Mesenchymal stem cell (in vitro differentiated cells and primary cell): ENCODE results near the gene ZCCHC7.

Source experiments
- DNase-seq: peaks from one replicate; pipeline ENCODE4 v3.0.0-alpha.2; 2013
- H2AFZ ChIP-seq: one replicate; pipeline ENCODE4 v1.6.1; 2013; ENCODE audit warnings: low read depth, mild to moderate bottlenecking, control low read depth, inconsistent platforms, low read length, moderate library complexity
- H2AK5ac ChIP-seq: 2 replicates; pipeline ENCODE4 v1.6.1; 2013; ENCODE audit warnings: low read length, moderate library complexity, mild to moderate bottlenecking, inconsistent platforms; ENCODE audit not compliant: severe bottlenecking
- H2BK120ac ChIP-seq: one replicate; pipeline ENCODE4 v1.6.1; 2013; ENCODE audit warnings: low read depth, mild to moderate bottlenecking, inconsistent platforms, low read length, moderate library complexity
- H2BK12ac ChIP-seq, 2 experiments: one replicate each; pipeline ENCODE4 v1.6.1; 2013; ENCODE audit warnings: inconsistent platforms in 2 of 2, low read length in 2 of 2, mild to moderate bottlenecking in 2 of 2, moderate library complexity in 2 of 2, control low read depth in 1 of 2
- H2BK15ac ChIP-seq: one replicate; pipeline ENCODE4 v1.6.1; 2013; ENCODE audit warnings: mild to moderate bottlenecking, low read depth, inconsistent platforms; ENCODE audit not compliant: poor library complexity, severe bottlenecking
- H2BK5ac ChIP-seq: 2 replicates; pipeline ENCODE4 v1.6.1; 2013; ENCODE audit warnings: low read depth, mild to moderate bottlenecking, low read length, control low read depth, inconsistent platforms; ENCODE audit not compliant: poor library complexity, severe bottlenecking
- H3K14ac ChIP-seq, 2 experiments: one replicate each; pipeline ENCODE4 v1.6.1; 2013; ENCODE audit warnings: inconsistent platforms in 2 of 2, low read length in 2 of 2, control low read depth in 1 of 2, mild to moderate bottlenecking in 1 of 2, moderate library complexity in 1 of 2
- H3K18ac ChIP-seq, 2 experiments: one replicate each; pipeline ENCODE4 v1.6.1; 2013; ENCODE audit warnings: inconsistent platforms in 2 of 2, low read length in 2 of 2, control low read depth in 1 of 2, low read depth in 1 of 2, mild to moderate bottlenecking in 1 of 2
- H3K23ac ChIP-seq, 2 experiments: one replicate each; pipeline ENCODE4 v1.6.1; 2013; ENCODE audit warnings: inconsistent platforms in 2 of 2, low read length in 2 of 2, mild to moderate bottlenecking in 2 of 2, moderate library complexity in 2 of 2, control low read depth in 1 of 2
- H3K27ac ChIP-seq: 2 replicates; pipeline ENCODE4 v1.5.1; 2013; ENCODE audit warnings: mild to moderate bottlenecking, moderate library complexity, low read length, control low read depth, inconsistent platforms; ENCODE audit not compliant: poor library complexity, severe bottlenecking
- H3K27me3 ChIP-seq, 2 experiments: 2 replicates each; pipeline versions ENCODE4 v1.6.1 to v1.7.0; 2013; ENCODE audit warnings: low read length in 2 of 2, mild to moderate bottlenecking in 2 of 2, moderate library complexity in 2 of 2, control low read depth in 1 of 2, inconsistent platforms in 1 of 2; ENCODE audit not compliant: control insufficient read depth in 1 of 2, insufficient read depth in 1 of 2
- H3K36me3 ChIP-seq, 2 experiments: 2 replicates each; pipeline versions ENCODE4 v1.6.1 to v1.7.0; 2013; ENCODE audit warnings: low read length in 2 of 2, control low read depth in 1 of 2, inconsistent platforms in 1 of 2, low read depth in 1 of 2, mild to moderate bottlenecking in 1 of 2; ENCODE audit not compliant: insufficient read depth in 2 of 2, control insufficient read depth in 1 of 2
- H3K4ac ChIP-seq, 2 experiments: one replicate each; pipeline ENCODE4 v1.6.1; 2013; ENCODE audit warnings: inconsistent platforms in 2 of 2, low read length in 2 of 2, mild to moderate bottlenecking in 2 of 2, moderate library complexity in 2 of 2, control low read depth in 1 of 2, low read depth in 1 of 2
- H3K4me1 ChIP-seq: 2 replicates; pipeline ENCODE4 v1.6.1; 2013; ENCODE audit warnings: low read depth, low read length, control low read depth; ENCODE audit not compliant: control insufficient read depth, insufficient read depth
- H3K4me2 ChIP-seq: 2 replicates; pipeline ENCODE4 v1.6.1; 2013; ENCODE audit warnings: low read length, mild to moderate bottlenecking, inconsistent platforms; ENCODE audit not compliant: poor library complexity, severe bottlenecking
- H3K4me3 ChIP-seq, 2 experiments: 2 replicates each; pipeline versions ENCODE4 v1.5.1 to v1.7.0; 2013; ENCODE audit warnings: low read length in 2 of 2, mild to moderate bottlenecking in 2 of 2, control low read depth in 1 of 2, low read depth in 1 of 2; ENCODE audit not compliant: insufficient read depth in 1 of 2
- H3K79me1 ChIP-seq: replicated peaks from 2 replicates; pipeline ENCODE4 v1.6.1; 2013; ENCODE audit warnings: mild to moderate bottlenecking, control low read depth, low read length, inconsistent platforms; ENCODE audit not compliant: poor library complexity, severe bottlenecking
- H3K9ac ChIP-seq: 2 replicates; pipeline ENCODE4 v1.7.0; 2013; ENCODE audit warnings: mild to moderate bottlenecking, low read length, moderate library complexity
- H3K9me3 ChIP-seq: 2 replicates; pipeline ENCODE4 v1.7.0; 2013; ENCODE audit warnings: mild to moderate bottlenecking, low read length; ENCODE audit not compliant: control insufficient read depth
- H4K8ac ChIP-seq: one replicate; pipeline ENCODE4 v1.6.1; 2013; ENCODE audit warnings: inconsistent platforms, mild to moderate bottlenecking, low read length, moderate library complexity
- H4K91ac ChIP-seq: one replicate; pipeline ENCODE4 v1.6.1; 2013; ENCODE audit warnings: mild to moderate bottlenecking, low read length, inconsistent platforms
- WGBS: methylation state at CpG from one replicate; pipeline ENCODE4 v1.1.7; 2013; ENCODE audit warnings: mixed read lengths; 5-methylcytosine and 5-hydroxymethylcytosine counted together

Gene ZCCHC7

DNA sequence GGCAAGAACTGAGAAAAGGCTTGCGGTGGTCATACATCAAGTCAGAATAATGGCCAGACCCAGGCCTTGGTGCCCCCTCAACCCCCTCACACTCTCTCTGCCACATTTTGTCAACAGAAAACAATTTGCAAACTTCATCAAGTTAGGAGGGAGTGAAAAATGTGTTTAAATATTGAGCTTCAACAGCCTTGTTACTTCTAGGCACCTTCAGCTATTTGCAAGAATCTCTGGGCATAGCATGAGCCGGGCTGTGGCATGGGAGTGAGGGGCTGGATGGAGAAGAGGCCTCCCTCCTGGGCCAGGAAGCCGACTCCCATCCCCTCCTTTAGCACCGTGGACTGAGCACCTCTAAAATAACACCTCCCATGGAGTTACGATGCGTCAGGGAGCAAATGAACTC is 249.9 kb downstream of the ZCCHC7 start:
- no peak overlapping the region for H3K23ac ChIP-seq
- no peak overlapping the region for H3K9ac ChIP-seq
- H2BK120ac ChIP-seq = no peak overlapping the region
- H3K4ac ChIP-seq = no peak overlapping the region
- H4K8ac ChIP-seq = no peak overlapping the region
- no peak for DNase-seq
- no peak overlapping the region for H3K14ac ChIP-seq
- no peak overlapping the region for H2BK15ac ChIP-seq
- H3K36me3 ChIP-seq = no peaks in the 10 kb centered on the region
- H2AK5ac ChIP-seq = no peak overlapping the region
- H3K27me3 ChIP-seq = peaks cover 13 to 22% of the 10 kb centered on the region in 2 experiments
- no peak overlapping the region for H3K4me2 ChIP-seq
- no peaks in the 10 kb centered on the region for H3K9me3 ChIP-seq
- H3K4me1 ChIP-seq = peaks cover 8% of the 10 kb centered on the region
- no peak overlapping the region for H2AFZ ChIP-seq
- H3K4me3 ChIP-seq = no peak overlapping the region
- H2BK5ac ChIP-seq = no peak overlapping the region
- no peak overlapping the region for H3K18ac ChIP-seq
- H3K79me1 ChIP-seq = no peaks in the 10 kb centered on the region
- 97% methylated on average over 4 of the region's 6 CpGs for WGBS
- no peak overlapping the region for H3K27ac ChIP-seq
- H2BK12ac ChIP-seq = no peak overlapping the region
- H4K91ac ChIP-seq = no peak overlapping the region

DNA sequence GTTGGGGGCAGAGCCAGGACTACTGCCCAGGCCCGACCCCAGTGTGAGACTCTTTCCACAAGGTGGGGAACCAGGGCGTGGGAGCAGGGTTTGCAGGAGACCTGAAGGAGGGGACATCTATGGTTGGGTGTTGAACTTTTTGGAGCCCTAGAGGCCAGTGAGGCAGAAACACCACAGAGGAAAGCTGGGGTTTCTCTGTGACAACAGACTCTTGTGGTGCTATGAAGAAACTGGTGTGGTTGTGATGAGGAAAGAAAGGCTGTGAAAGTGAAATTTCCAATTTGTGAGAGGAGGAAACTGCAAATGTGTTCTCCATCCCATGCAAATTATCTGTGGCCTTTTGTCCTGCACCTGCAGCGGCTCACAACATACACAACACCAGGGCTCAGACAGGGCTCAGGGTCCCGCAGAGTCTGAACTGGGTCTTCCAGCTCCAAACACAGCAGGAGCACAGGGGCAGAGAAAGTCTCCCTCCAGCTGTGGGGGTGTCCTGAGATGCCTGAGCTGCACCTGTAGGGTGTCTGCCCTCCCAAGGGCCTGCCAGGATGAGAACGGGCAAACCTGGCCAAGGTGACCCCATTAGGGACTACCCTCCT is 250.7 kb downstream of the ZCCHC7 start:
- Histone ChIP-seq H3K27me3 (peaks cover 14 to 22% of the 10 kb centered on the region in 2 experiments), H2AK5ac (no peak overlapping the region), H2BK12ac (no peak overlapping the region), H3K36me3 (no peaks in the 10 kb centered on the region), H3K4me2 (no peak overlapping the region), H2AFZ (no peak overlapping the region), H2BK120ac (no peak overlapping the region), H3K14ac (no peak overlapping the region), H3K9me3 (no peaks in the 10 kb centered on the region), H3K4me3 (no peak overlapping the region), H3K4me1 (peaks cover 8% of the 10 kb centered on the region), H2BK5ac (no peak overlapping the region), H4K8ac (no peak overlapping the region), H3K79me1 (no peaks in the 10 kb centered on the region), H2BK15ac (no peak overlapping the region), H3K23ac (no peak overlapping the region), H4K91ac (no peak overlapping the region), H3K4ac (no peak overlapping the region), H3K18ac (no peak overlapping the region), H3K9ac (no peak overlapping the region), H3K27ac (no peak overlapping the region)
- DNase-seq = no peak
- whole genome bisulfite sequencing = 90% methylated on average over 5 of the region's 5 CpGs

DNA sequence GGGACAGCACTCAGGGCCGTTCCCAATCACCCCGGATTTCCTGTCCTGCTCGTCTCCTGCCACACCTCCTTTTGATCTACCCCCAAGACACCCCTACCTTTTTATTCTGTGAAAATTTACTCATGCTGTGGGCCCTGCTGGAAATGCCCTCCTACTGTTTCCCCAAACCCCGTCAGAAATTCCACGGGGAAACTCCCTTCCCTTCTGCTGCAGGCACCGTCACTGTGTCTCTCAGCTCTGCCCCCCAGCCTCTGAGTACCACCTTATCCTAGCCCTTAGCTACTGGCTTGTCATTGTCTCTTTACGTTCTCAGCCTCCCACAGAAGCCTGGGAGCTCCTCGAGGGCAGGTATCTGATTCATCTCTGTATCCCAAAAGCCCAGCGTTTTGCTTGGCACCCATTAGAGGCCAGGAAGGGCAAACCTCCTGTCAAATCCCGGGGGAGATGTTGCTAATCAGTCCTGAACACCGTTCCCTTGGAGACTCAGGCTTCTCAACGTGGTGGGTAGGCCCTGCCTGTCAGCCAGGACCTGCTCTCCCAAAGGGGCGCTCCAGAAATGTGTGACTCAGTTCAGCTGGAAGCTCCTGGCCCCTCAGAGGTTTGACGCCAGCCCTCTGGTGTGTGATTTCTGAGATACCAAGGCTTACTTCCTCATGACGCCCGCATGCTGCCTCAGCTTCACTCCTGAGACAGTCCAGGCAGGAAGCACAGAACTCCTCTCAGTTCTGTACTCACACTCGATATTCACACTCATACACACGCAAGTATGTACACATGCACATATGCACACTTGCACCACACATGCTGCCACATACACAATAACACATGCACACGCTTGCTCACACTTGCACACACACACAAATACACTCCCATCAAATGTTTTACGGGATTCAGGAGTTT is 251.4 kb downstream of the ZCCHC7 start:
- no peaks in the 10 kb centered on the region for H3K36me3 ChIP-seq
- H3K14ac ChIP-seq = peak overlapping the region in 1 of 2 experiments; percentile 18
- no peaks in the 10 kb centered on the region for H3K79me1 ChIP-seq
- no peak overlapping the region for H3K4ac ChIP-seq
- H3K4me1 ChIP-seq = peaks cover 8% of the 10 kb centered on the region
- H4K91ac ChIP-seq = no peak overlapping the region
- H4K8ac ChIP-seq = no peak overlapping the region
- no peak overlapping the region for H2AFZ ChIP-seq
- H3K18ac ChIP-seq = no peak overlapping the region
- no peak for DNase-seq
- H3K4me2 ChIP-seq = no peak overlapping the region
- no peak overlapping the region for H2BK12ac ChIP-seq
- H3K9ac ChIP-seq = no peak overlapping the region
- no peak overlapping the region for H2BK120ac ChIP-seq
- H2BK15ac ChIP-seq = no peak overlapping the region
- H3K4me3 ChIP-seq = no peak overlapping the region
- H2AK5ac ChIP-seq = no peak overlapping the region
- H3K23ac ChIP-seq = no peak overlapping the region
- 72% methylated on average over 20 of the region's 20 CpGs for WGBS
- peaks cover 21 to 24% of the 10 kb centered on the region in 2 experiments for H3K27me3 ChIP-seq
- H3K9me3 ChIP-seq = no peaks in the 10 kb centered on the region
- H3K27ac ChIP-seq = no peak overlapping the region
- no peak overlapping the region for H2BK5ac ChIP-seq

DNA sequence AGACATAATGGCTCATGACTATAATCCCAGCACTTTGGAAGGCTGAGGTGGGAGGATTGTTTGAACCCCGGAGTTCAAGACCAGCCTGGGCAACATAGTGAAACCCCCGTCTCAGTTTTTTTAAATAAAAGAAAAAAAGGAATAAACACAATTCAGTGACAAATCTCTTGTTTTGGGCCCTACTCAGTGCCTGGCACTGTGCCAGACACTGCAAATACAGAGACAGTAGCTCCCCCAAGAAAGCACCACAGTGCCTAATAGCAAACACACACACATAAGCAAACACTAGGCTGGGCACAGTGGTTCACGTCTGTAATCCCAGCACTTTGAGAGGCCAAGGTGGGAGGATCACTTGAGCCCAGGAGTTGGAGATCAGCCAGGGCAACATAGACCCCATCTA is 252.5 kb downstream of the ZCCHC7 start:
- Histone ChIP-seq H3K4me1 (peaks cover 8% of the 10 kb centered on the region), H2AK5ac (no peak overlapping the region), H3K79me1 (no peaks in the 10 kb centered on the region), H3K18ac (no peak overlapping the region), H2BK5ac (no peak overlapping the region), H3K4ac (no peak overlapping the region), H3K27ac (no peak overlapping the region), H2BK120ac (no peak overlapping the region), H2AFZ (no peak overlapping the region), H2BK15ac (no peak overlapping the region), H3K36me3 (no peaks in the 10 kb centered on the region), H4K91ac (no peak overlapping the region), H3K4me2 (no peak overlapping the region), H3K27me3 (peaks cover 28% of the 10 kb centered on the region in 2 experiments), H3K9me3 (no peaks in the 10 kb centered on the region), H3K23ac (no peak overlapping the region), H3K4me3 (no peak overlapping the region), H3K14ac (no peak overlapping the region), H2BK12ac (no peak overlapping the region), H3K9ac (no peak overlapping the region), H4K8ac (no peak overlapping the region)
- no peak for DNase-seq
- WGBS = 93% methylated on average over 3 of the region's 3 CpGs
